ENCODE results near the gene NRXN2. TPM values are rescaled to one million over a fixed set of nuclear protein-coding genes. Genes with fewer than 3 reads are reported as not detected.

Gene NRXN2
- polyA plus RNA-seq, 3 donors = 0.07 TPM; not detected in 2

- WGBS (ENCODE audit: insufficient coverage) = 67% methylated on average over 4 of the region's 4 CpGs
- Histone ChIP-seq H3K4me2 (replicated peaks; ENCODE audit: extremely low read depth, low read length, poor library complexity, severe bottlenecking) (no peak overlapping the region), H3K9me3 (replicated peaks in 1 of 2; ENCODE audit: control insufficient read depth in 1 of 2, insufficient read depth in 1 of 2, low read length in 2 of 2) (no peaks in the 10 kb centered on the region), H2AFZ (ENCODE audit: insufficient read depth, low read depth, low read length, poor library complexity, severe bottlenecking) (no peak overlapping the region), H3K4me1 (ENCODE audit: control insufficient read depth in 1 of 2, insufficient read depth in 2 of 2, low read length in 2 of 2) (peaks cover 9 to 11% of the 10 kb centered on the region in 2 donors), H3K27ac (ENCODE audit: low read depth in 1 of 2, low read length in 2 of 2) (no peak overlapping the region), H3K27me3 (ENCODE audit: control insufficient read depth in 2 of 2, insufficient read depth in 2 of 2, low read length in 2 of 2) (no peaks in the 10 kb centered on the region), H3K36me3 (replicated peaks in 1 of 2; ENCODE audit: control insufficient read depth in 1 of 2, insufficient read depth in 2 of 2, low read length in 2 of 2) (no peaks in the 10 kb centered on the region), H3K4me3 (replicated peaks in 1 of 3; ENCODE audit: low read depth in 2 of 3, low read length in 3 of 3) (no peak overlapping the region), H3K9ac (ENCODE audit: insufficient read depth, low read length, poor library complexity, severe bottlenecking) (no peak overlapping the region), H4K20me1 (ENCODE audit: insufficient read depth, low read length) (no peaks in the 10 kb centered on the region), H3K79me2 (ENCODE audit: insufficient read depth, low read length) (no peaks in the 10 kb centered on the region)
- Mint-ChIP-seq H3K27me3 (ENCODE audit: low read depth in 3 of 3) (peaks cover 3 to 11% (median 5%) of the 10 kb centered on the region in 3 donors), H3K4me3 (no peak overlapping the region), H3K4me1 (peaks cover 18% of the 10 kb centered on the region), H3K27ac (no peak overlapping the region), H3K9me3 (peaks cover 0 to 2% (median 0%) of the 10 kb centered on the region in 7 donors), H3K36me3 (no peaks in the 10 kb centered on the region)
- no peak for TF ChIP-seq CTCF (IDR thresholded peaks at IDR 0.05)
- intact Hi-C loops (cut with micrococcal nuclease) = no loop called here
- DNase-seq = no peak
Measured at GRCh38 chr11:64631675-64632074, 91.3 kb downstream of the NRXN2 start.

DNA sequence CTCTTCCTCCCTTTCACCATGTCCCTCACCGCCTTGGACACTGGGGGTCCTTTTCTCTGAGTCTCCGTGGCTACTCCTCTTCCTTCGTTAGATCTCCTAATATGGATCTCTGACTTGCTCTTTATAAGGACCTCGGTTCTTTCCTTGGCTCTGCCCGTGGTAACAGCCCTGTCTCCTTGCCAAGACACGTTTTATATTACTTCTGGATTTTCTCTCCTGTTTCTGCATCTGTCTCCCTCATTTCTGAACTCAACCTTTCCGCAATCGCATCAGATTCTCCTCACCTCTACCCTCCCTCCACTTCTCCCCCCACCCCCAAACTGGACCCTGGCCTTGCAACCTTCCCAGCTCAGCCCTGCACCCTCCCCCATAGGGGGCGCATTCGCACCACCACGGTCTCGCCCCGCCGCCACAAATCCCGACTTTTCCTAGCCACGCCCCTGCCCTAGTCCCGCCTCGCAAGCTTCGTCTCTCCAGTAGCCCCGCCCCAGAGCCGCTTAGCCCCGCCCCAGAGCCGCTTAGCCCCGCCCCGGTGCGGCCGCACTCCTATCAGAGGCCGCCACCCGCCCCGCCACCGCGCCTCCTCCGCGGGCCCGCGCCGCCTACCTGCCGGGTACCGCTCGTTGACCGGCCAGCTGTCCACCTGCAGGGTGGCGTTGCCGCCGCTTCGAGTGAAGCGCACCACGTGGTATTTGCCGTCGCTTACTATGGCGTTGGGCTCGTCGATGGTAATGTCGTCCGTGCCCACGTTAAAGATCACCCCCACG, 93.0 kb downstream of the NRXN2 start:
- Histone ChIP-seq H3K4me2 (replicated peaks; ENCODE audit: extremely low read depth, low read length, poor library complexity, severe bottlenecking) (no peak overlapping the region), H3K4me1 (ENCODE audit: control insufficient read depth in 1 of 2, insufficient read depth in 2 of 2, low read length in 2 of 2) (peaks cover 26 to 27% of the 10 kb centered on the region in 2 donors), H4K20me1 (ENCODE audit: insufficient read depth, low read length) (no peaks in the 10 kb centered on the region), H3K36me3 (replicated peaks in 1 of 2; ENCODE audit: control insufficient read depth in 1 of 2, insufficient read depth in 2 of 2, low read length in 2 of 2) (no peaks in the 10 kb centered on the region), H2AFZ (ENCODE audit: insufficient read depth, low read depth, low read length, poor library complexity, severe bottlenecking) (no peak overlapping the region), H3K27ac (ENCODE audit: low read depth in 1 of 2, low read length in 2 of 2) (no peak overlapping the region), H3K9me3 (replicated peaks in 1 of 2; ENCODE audit: control insufficient read depth in 1 of 2, insufficient read depth in 1 of 2, low read length in 2 of 2) (no peaks in the 10 kb centered on the region), H3K9ac (ENCODE audit: insufficient read depth, low read length, poor library complexity, severe bottlenecking) (no peak overlapping the region), H3K4me3 (replicated peaks in 1 of 3; ENCODE audit: low read depth in 2 of 3, low read length in 3 of 3) (no peak overlapping the region), H3K27me3 (ENCODE audit: control insufficient read depth in 2 of 2, insufficient read depth in 2 of 2, low read length in 2 of 2) (no peaks in the 10 kb centered on the region), H3K79me2 (ENCODE audit: insufficient read depth, low read length) (no peaks in the 10 kb centered on the region)
- Mint-ChIP-seq H3K27ac (peak overlapping the region in 1 of 7 donors; percentile 15), H3K4me1 (peaks cover 35% of the 10 kb centered on the region), H3K4me3 (no peak overlapping the region), H3K27me3 (ENCODE audit: low read depth in 3 of 3) (peaks cover 3 to 11% (median 5%) of the 10 kb centered on the region in 3 donors), H3K9me3 (peaks cover 0 to 3% (median 0%) of the 10 kb centered on the region in 7 donors), H3K36me3 (no peaks in the 10 kb centered on the region)
- no peak for DNase-seq
- TF ChIP-seq CTCF (IDR thresholded peaks at IDR 0.05) = no peak
- WGBS (ENCODE audit: insufficient coverage) = 87% methylated on average over 56 of the region's 56 CpGs
- intact Hi-C loops (cut with micrococcal nuclease) = no loop called here
